GM21825 (cell line): ENCODE measurements around the gene DNAJB6.

Source experiments
- ATAC-seq: cut with Tn5 transposase; IDR thresholded peaks from one replicate; pipeline ENCODE4 v1.9.1; 2021; ENCODE audit warnings: mild to moderate bottlenecking, moderate library complexity; ENCODE audit not compliant: unreplicated experiment

DNAJB6 gene

DNA sequence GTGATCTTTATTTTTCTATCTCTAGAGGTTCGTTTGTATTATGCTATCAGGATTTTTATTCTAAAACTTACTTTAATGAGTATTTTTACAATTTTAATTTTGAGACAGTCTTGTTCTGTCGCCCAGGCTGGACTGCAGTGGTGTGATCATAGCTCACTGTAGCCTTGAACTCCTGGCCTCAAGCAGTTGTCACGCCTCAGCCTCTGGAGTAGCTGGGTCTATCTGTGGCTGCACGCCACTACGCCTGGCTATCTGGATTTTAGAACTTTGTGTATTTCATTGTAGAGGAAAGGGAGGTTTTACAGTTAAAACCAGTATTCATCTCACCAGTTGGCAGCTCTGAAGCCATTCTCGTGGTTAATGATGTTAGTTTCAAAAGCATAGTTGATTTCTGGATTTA lies 25.9 kb downstream of the DNAJB6 start:
- ATAC-seq = no peak

DNA sequence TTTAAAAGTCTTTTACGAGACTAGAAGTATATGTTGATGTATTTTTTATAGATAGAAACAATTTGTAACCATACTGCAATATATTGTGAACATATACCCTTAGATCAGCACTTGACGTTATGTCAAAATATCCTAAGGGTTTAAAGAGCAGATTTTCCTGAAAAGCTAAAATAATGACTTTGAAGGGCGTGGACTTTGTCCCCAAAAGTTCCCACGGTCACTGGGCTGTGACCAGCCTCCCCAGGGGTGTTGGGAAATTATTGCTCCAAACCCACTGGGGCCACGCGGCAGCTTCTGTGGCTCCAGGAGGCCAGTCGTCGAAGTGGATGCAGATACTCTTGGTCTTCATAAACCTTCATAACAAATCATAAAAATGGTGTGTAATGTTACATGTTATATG lies 29.9 kb downstream of the DNAJB6 start:
- no peak for ATAC-seq

DNA sequence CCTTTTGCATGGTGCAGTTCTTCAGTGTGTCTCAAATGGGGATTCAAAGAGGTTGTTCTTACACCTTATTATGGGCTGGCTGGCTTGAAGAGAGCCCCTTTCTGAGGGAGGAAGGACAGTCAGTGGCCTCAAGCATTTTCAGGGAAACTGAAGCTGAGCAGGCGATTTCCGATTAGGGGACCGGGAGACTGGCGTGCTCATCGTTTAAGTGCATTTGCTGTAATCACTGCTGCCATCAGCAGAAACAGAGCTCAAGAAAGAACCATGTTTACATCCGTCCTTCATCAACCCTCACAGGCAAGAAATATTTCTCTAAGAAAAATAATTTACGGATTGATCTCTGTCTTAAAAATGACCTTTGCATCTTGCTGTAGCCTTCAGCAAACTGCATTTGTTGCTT lies 32.2 kb downstream of the DNAJB6 start:
- ATAC-seq = no peak

DNA sequence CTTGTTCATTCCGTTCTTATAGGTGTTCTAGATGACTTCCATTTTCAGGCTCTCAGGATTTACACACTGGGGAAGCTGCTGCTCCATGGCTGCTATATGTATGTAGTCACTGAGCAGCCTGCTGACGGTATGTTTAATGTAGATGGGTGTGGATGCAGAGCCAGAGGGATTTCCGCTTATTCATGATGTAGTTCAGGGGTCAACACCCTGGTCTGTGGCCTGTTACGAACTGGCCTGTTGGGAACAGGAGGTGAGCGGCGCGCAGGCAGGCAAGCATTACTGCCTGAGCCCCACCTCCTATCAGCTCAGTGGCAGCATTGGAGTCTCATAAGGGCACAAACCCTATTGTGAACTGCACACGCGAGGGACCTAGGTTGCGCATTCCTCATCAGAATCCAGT lies 33.9 kb downstream of the DNAJB6 start:
- ATAC-seq = no peak

DNA sequence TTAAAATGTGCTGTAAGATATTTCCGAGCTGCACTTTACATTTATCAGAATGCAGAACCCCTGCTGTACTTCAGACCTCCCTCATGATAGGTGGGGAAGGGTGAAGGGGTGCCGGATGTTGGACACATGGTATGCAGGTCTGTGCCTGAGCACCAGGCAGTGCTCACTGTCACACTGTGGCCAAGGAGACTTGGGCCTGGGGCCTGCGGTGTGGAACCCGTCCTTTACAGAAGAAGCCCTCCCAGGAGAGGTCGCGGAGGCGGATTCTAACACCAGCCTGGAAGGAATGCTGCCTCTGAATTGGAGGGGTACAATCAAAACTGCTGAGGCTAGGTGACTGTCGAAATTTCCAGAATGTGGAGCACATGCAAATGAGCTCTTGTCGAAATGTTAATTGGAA lies 34.5 kb downstream of the DNAJB6 start:
- no peak for ATAC-seq

DNA sequence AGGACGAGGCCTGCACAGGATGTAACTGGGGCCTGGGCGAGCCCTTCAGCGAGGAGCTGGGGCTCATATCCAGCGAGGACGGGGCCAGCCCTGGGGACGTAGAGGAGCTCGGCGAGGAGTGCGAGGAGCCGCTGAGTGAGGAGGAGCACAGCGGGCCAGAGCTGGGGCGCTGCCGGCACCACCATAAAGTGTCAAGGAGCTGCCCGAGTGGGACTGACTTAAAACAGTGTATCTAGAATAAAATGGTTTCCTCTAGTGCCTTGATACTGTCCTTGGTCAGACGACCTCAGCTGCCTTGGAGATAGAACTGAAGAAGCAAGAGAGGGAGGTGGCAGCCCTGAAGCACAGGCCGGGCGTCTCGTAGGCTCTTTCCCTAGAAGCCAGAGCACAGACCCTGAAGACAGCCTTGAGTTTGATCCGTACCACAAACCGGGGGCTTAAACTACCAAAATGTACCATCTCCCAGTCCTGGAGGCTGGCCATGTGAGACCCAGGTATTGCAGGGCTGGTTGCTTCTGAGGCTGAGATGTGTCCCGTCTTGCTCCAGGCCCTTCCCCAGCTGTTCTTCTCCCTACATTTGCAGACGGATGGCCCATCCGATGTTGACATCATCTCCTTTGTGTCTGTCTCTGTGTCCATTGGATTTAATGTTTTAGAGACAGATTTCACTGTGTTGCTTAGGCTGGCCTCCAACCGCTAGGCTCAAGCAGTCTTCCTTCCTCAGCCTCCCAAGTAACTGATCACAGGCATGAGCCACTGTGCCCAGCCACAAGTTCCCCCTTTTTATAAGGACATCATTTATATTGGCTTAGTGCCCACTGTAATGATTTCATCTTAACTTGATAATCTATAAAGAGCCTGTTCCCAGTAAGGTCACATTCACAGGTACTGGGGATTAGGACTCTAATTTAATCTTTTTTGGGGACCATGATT lies 35.8 kb downstream of the DNAJB6 start:
- ATAC-seq = no peak

DNA sequence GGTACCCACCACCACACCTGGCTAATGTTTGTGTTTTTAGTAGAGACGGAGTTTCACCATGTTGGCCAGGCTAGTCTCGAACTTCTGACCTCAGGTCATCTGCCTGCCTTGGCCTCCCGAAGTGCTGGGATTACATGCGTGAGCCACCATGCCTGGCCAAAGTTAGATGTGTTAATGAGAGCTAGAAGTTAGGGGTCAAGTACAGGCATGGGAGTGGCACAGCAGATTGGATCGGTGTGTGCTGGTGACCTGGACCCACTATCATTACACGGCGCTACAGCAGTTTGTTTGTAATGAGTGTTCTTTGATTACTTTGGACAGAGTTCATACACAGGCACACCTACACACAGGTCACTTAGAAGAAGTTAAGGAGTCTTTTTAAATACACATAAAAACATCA lies 36.7 kb downstream of the DNAJB6 start:
- ATAC-seq = no peak

DNA sequence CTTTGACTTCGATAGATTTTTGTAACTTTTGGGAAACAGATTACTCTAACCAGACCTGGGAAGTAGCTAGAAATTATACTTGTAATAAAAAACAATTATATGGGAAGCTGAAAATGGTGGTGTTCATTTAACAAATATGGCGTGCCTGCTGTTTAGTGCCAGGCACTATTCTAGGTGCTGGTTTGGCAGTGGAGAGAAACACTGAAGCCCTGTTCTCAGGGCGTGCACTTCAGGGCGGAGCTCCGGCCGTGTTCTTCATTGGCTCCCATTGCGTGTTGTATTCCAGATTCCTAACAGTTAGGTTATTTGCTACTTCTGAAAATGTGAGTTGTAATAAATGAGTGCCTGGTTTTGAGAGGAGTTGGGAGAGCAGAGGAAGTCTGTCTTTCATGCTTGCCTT lies 38.6 kb downstream of the DNAJB6 start:
- no peak for ATAC-seq

DNA sequence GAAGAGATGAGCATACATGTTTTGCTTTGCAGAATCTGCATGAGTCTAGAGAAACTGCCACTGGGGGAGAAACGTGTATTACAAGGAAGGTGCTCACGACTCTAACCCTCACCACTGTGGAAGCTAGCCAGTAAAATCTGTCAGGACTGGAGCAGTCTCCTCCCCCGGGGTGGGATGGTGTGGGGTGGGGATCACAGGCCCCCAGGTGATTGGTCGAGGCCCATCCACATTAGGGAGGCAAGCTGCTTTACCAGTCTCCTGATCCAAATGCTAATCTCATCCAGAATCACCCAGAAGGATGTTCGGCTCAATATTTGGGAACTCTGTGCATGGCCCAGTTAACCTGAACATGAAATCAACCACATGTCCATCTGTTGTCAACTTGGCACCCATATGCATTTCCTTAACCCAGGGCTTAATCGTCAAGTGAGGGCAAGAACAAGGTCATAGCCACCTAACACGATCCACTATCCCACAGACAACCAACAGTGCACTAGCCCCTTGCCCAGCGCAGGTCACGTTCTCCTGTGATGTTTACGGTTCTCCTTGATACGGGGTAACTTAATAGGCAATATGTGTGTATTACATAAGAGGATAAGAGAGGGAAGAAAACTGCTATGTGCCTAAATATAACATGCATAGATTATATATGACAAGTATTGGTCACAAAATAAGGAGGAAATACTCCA lies 40.8 kb downstream of the DNAJB6 start:
- ATAC-seq = no peak

DNA sequence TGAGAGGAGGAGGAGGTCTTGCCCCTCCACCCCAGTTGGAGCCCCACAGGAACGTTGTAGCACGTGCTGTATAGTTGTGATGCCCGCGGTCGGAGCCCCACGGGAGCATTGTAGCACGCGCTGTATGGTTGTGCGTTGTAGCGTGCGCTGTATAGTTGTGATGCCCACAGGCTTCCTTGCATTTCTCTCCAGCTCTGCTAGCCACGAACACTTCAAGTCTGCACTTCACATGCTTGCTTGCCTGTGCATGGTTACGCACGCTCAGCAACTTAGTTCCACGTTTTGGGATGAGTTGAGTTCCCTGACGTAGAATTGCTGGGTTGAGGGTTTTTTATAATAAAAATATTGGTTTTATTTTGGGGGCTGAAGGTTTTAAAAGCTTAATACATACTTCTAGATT lies 41.6 kb downstream of the DNAJB6 start:
- ATAC-seq = no peak

DNA sequence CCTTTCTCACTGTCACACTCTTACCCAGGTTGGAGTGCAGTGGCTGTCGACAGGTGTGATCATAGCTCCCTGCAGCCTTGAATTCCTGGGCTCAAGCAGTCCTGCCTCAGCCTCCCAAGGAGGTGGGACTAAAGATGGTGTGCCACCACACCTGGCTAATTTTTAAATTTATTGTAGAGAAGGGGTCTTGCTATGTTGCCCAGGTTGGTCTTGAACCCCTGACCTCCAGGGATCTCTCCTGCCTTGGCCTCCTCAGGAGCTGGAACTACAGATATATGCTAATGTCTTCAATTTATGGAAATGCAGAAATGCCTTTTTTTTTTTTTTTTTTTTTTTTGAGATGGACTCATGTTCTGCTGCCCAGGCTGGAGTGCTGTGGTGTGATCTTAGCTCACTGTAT lies 42.7 kb downstream of the DNAJB6 start:
- ATAC-seq = no peak

DNA sequence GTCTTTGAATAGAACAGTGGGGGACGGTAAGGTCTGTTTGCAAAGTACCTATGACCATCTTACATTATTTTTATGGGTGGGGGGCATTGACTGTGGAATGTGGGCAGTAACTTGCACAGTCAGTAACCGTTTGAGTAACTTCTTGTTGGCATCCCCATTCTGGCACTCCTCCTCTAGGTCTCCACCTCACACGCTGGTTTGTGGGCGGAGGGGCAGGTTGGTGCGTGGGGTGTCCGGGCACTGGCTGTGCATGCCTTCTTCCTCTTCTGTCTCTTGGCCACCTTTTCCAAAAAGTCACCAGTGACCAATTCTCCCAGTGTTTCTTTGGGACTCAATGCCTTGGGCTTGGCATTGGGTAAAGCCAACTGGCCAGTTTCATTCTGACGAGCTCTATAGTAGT lies 43.6 kb downstream of the DNAJB6 start:
- no peak for ATAC-seq

DNA sequence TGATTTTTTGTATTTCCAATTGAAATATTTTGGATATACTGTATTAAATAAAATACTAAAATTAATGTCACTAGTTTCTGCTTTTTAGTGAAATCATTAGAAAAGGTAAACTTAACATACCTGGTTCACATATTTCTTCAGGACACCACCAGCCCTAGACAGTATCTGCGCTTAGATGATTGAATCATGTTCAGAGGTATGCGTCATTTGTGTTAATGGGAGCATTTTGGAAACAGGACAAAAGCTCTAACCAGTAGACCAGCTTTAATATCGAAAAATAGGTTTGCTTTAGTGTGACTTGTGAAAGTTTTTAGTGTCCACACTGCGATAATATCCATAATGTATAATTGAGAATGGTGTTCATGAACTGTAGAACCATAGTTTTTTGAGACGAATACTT lies 47.1 kb downstream of the DNAJB6 start:
- ATAC-seq = no peak

DNA sequence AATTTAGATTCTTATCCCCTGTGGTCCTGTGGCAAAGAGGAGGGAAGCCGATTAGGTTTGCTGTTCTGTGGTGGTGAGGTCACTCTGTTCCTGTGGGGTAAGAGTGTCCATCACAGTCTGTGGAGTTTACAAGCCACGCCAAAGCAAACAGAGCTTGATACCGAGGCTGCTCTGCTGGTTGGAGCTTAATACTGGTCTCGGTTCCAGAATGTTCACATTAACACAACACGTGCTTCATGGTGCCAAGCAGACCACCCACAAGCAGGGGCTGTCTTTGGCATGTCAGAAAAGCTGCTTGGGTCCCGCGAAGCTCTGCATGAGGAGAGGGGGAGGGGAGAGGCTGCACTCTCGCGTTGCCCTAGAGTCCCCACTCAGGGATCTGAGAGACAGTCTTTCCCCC lies 47.5 kb downstream of the DNAJB6 start:
- ATAC-seq = no peak

DNA sequence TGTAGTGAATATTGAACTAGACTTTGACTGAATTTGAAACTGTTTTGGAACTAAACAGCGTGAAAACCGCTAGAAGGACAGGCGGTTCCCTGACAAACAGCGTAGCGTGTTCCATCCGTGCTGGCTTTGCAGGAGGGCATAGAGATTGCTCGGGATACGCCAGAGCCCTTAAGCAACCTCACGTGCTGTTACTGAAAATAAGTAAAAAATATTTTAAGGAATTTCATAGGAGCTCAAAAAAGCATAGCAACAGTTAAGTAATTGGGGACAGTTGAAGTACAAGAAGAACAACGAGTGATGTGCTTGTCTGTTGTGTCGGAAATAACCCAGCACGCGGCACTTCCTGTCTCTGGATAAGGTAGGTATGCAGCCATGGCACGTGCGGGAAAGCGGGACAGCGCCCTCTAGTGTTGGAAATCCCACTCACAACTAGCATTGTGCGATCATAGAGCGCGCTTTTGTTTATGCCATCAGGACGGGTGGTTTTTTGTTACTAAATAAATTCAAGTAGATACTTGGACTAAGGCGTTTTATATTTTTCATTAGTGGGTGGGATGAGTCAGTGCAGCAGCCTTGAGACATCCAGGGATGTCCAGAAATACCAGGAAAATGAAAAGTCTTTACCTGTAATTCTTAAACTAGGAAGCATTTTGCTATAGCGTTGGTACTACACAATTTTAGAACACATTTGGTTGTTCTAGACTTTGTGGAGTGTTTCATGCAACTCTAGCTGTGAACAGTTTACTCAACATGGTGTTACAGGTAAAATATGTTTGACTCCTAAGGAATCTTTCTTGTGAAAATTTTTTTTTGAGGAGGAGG lies 50.4 kb downstream of the DNAJB6 start:
- ATAC-seq = peak; percentile 89

DNA sequence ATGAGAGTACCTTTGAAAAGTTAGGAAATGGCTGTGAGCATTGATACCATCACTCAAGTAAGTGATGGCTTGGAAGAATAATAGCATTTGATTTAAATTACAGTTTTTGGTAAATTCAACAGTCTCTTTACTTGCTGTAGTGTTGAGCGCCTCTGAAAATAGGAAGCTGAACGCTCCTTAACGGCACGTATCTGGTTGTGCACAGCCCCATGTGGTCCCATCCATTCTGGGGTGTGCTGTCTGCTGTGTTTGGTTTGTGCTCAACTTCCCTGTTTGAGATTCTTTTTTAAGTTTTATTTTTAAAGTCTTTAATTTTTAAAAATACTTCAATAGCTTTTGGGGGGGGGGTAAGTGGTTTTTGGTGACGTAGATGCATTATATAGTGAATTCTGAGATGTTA lies 51.5 kb downstream of the DNAJB6 start:
- no peak for ATAC-seq

DNA sequence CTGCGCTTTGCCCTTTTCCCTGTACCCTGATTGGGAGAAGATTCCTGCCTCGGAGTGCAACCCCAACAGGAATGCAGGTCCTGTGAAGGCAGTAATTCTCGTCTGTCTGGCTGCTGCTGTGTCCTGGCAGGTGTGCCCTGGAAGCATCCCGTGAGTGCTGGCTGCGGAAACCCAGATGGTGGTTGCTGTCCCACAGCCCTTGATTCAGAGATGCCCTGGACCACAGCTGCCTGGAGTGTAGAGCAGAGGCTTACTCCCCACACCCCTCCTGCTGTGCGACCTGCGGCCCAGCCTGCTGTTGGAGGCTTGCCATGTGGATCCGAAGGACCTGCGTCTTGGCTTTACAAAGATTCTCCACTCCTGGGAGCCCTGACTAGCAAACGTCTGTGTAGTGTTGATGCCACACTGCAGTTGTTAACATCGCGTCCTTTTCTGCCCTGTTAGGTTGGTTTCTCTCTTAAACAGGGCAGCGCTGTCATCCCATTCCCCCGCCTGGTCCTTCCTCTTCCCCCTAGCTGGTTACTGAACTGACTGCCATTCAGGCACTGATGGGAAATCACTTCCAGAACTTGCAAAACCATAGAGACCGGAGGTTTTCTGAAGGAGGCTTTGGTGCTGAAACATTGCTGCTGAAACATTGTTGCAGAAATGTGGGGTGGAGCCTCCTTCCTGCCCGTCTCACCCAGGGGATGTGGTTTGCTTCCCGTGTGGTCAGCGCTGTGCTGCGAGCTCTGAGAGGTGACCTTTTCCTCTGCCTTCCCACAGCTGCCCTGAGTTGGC lies 53.3 kb downstream of the DNAJB6 start:
- ATAC-seq = no peak

DNA sequence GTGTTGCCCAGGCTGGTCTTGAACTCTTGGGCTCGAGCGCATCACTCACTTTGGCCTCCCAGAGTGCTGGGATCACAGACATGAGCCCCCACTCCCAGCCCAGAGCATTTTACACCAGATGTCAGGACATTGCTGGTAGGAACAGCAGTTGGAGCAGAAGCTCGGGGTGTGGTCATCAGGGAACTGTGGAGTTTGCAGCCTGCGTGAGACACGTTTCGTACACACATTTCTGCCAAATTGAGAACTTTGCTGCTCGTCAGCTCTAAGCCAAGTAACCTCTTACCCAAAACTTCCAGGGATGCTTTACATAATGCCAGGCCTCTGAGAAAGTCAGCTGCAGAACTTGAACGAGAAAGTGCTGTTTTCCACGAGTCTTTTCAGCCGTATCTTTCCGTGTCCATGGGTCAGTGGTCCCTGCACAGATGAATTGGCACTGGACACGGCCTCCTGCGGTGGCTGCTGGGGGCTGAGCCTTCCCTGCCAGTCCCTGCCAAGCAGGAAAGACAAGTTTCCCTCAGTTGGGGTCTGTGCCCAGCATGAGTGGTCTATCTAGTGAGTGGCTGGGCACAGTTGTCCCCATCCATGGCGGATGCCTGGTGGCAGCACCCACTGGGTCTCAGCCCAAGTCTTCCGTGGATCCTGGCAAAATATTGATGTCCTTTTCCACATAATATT lies 54.4 kb downstream of the DNAJB6 start:
- no peak for ATAC-seq

DNA sequence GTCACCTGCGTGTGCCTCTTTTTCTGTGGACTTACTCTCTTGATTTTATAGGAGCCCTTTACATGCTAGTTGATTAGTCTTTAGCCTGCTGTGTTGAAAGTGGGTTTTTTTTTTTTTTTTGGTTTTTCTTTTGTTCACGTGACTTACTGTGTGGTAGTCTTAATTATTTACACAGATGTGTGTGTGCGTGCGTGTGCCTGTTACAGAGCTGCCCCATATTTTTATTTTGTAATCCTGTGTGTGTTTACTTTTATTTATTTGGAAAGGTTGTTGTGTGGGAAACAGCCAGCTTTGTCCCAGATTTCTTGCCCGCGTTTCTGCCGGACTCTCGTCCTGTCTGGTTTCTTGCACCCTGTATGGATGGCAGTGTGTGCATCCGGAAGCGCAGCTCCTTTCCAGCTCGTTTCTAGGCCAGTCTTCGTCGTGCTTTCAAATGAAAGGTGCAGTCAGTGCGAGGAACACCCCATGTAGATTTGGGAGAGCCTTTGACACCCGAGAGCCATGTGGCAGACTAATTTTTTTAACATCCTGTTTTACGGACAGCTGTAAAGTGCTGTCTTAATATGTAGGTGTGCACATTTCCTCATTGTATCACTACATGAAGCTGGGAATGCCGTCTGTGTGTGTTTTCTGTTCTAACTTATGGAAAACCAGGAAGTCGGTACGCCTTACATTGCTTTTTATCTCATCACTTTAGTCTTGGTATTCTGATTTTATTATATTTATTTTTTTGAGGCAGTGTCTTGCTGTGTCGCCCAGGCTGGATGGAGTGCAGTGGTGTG lies 55.6 kb downstream of the DNAJB6 start:
- ATAC-seq = no peak
